Measurements from ENCODE around the gene CCND3. TPM values are rescaled to one million over a fixed set of nuclear protein-coding genes. Genes with fewer than 3 reads are reported as not detected.
A peak's percentile ranks its signal among the peaks of the same experiment; 100 is the strongest.

The CCND3 gene
- total and polyA plus RNA-seq, 2 experiments from 2014 or later, result 19.7 to 30.9 TPM

- Histone ChIP-seq H3F3A (replicated peaks; ENCODE audit: low read depth) (peaks cover 9% of the 10 kb centered on the region), H3K4me2 (peak within 1 kb of the TSS; percentile 88), H3K4me1 (ENCODE audit: insufficient read depth) (peaks cover 15% of the 10 kb centered on the region), H3K27me3 (ENCODE audit: insufficient read depth) (no peaks in the 10 kb centered on the region), H4K20me1 (replicated peaks; ENCODE audit: insufficient read depth) (peaks cover 32% of the 10 kb centered on the region), H3K27ac (ENCODE audit: low read depth) (peak within 1 kb of the TSS; percentile 97), H3K9me2 (ENCODE audit: insufficient read depth) (no peaks in the 10 kb centered on the region), H2AFZ (peak within 1 kb of the TSS; percentile 97), H3K36me3 (ENCODE audit: insufficient read depth) (peaks cover 19% of the 10 kb centered on the region), H3K4me3 (peak within 1 kb of the TSS; percentile 75), H3K79me2 (replicated peaks; ENCODE audit: insufficient read depth) (peaks cover 82% of the 10 kb centered on the region)
- Mint-ChIP-seq H3K27me3 (ENCODE audit: insufficient read depth, low read depth, poor library complexity) (peaks cover 15% of the 10 kb centered on the region), H3K4me1 (peaks cover 19% of the 10 kb centered on the region), H3K36me3 (ENCODE audit: low read depth) (peaks cover 41% of the 10 kb centered on the region), H3K27ac (peak within 1 kb of the TSS; percentile 100), H3K4me3 (peak within 1 kb of the TSS; percentile 99), H3K9me3 (no peaks in the 10 kb centered on the region)
- ATAC-seq, result peak; percentile 90
- TF ChIP-seq EZH2phosphoT487 (IDR thresholded peaks at IDR 0.05; ENCODE audit: unreplicated experiment) (no peak), POLR2AphosphoS5 (IDR thresholded peaks at IDR 0.05; ENCODE audit: low read depth) (peak; percentile 80), CTCF (conservative IDR thresholded peaks at IDR 0.05; ENCODE audit: low read depth in 2 of 2) (peak; percentile 86 to 96), CREB1 (CRISPR knock-in tag; IDR thresholded peaks at IDR 0.05; ENCODE audit: low read depth) (peak; percentile 98), ZNF331 (CRISPR knock-in tag; IDR thresholded peaks at IDR 0.05; ENCODE audit: low read depth) (no peak)
- peak; percentile 97 for DNase-seq (ENCODE audit: low spot score)
Measured at GRCh38 chr6:41920921-41921711, 20.5 kb downstream of the CCND3 start, which contains the start of the genes BYSL and MED20. Gene BYSL, plus strand, starts transcription at chr6:41921499. Its CDS starts 64 bp downstream, at chr6:41921563. Gene MED20, minus strand, starts transcription at chr6:41921139. Its CDS starts 121 bp downstream, at chr6:41921018.

- Histone ChIP-seq H3K4me3 (no peak overlapping the region), H2AFZ (no peak overlapping the region), H3K79me2 (replicated peaks; ENCODE audit: insufficient read depth) (peaks cover 58% of the 10 kb centered on the region), H3K27me3 (ENCODE audit: insufficient read depth) (no peaks in the 10 kb centered on the region), H3K27ac (ENCODE audit: low read depth) (no peak overlapping the region), H3K36me3 (ENCODE audit: insufficient read depth) (peaks cover 5% of the 10 kb centered on the region; the same call in 1 of the 2 replicates), H3K4me1 (ENCODE audit: insufficient read depth) (peaks cover 11% of the 10 kb centered on the region), H3F3A (replicated peaks; ENCODE audit: low read depth) (peaks cover 9% of the 10 kb centered on the region), H3K9me2 (ENCODE audit: insufficient read depth) (no peaks in the 10 kb centered on the region), H4K20me1 (replicated peaks; ENCODE audit: insufficient read depth) (peaks cover 5% of the 10 kb centered on the region; the same call in 1 of the 2 replicates), H3K4me2 (no peak overlapping the region)
- Mint-ChIP-seq H3K36me3 (ENCODE audit: low read depth) (peaks cover 32% of the 10 kb centered on the region), H3K27me3 (ENCODE audit: insufficient read depth, low read depth, poor library complexity) (peaks cover 9% of the 10 kb centered on the region), H3K4me3 (no peak overlapping the region), H3K4me1 (peaks cover 9% of the 10 kb centered on the region), H3K27ac (peak overlapping the region; percentile 75; the same call in 1 of the 2 replicates), H3K9me3 (no peaks in the 10 kb centered on the region)
- no peak for DNase-seq (ENCODE audit: low spot score)
- ATAC-seq, result no peak
- TF ChIP-seq STAT1 (IDR thresholded peaks at IDR 0.05; ENCODE audit: unreplicated experiment) (no peak), ZNF331 (CRISPR knock-in tag; IDR thresholded peaks at IDR 0.05; ENCODE audit: low read depth) (no peak), ZNF114 (CRISPR knock-in tag; IDR thresholded peaks at IDR 0.05) (no peak), EZH2 (IDR thresholded peaks at IDR 0.05; ENCODE audit: low read depth, unreplicated experiment) (no peak), CTCF (conservative IDR thresholded peaks at IDR 0.05; ENCODE audit: low read depth in 2 of 2) (no peak), ETS1 (IDR thresholded peaks at IDR 0.05) (no peak), JUNB (IDR thresholded peaks at IDR 0.05; ENCODE audit: unreplicated experiment) (no peak), CREB1 (CRISPR knock-in tag; IDR thresholded peaks at IDR 0.05; ENCODE audit: low read depth) (no peak), REST (IDR thresholded peaks at IDR 0.05; ENCODE audit: unreplicated experiment) (no peak)
Measured at GRCh38 chr6:41917528-41917927, 24.1 kb downstream of the CCND3 start.
